GM18868 (cell line): ENCODE measurements around the gene MARK2.
A peak's percentile ranks its signal among the peaks of the same experiment; 100 is the strongest.

ENCODE experiments used
- ATAC-seq: cut with Tn5 transposase; IDR thresholded peaks from one replicate; pipeline ENCODE4 v1.9.1; 2021; ENCODE audit warnings: mild to moderate bottlenecking, moderate library complexity; ENCODE audit not compliant: unreplicated experiment

The MARK2 gene

DNA sequence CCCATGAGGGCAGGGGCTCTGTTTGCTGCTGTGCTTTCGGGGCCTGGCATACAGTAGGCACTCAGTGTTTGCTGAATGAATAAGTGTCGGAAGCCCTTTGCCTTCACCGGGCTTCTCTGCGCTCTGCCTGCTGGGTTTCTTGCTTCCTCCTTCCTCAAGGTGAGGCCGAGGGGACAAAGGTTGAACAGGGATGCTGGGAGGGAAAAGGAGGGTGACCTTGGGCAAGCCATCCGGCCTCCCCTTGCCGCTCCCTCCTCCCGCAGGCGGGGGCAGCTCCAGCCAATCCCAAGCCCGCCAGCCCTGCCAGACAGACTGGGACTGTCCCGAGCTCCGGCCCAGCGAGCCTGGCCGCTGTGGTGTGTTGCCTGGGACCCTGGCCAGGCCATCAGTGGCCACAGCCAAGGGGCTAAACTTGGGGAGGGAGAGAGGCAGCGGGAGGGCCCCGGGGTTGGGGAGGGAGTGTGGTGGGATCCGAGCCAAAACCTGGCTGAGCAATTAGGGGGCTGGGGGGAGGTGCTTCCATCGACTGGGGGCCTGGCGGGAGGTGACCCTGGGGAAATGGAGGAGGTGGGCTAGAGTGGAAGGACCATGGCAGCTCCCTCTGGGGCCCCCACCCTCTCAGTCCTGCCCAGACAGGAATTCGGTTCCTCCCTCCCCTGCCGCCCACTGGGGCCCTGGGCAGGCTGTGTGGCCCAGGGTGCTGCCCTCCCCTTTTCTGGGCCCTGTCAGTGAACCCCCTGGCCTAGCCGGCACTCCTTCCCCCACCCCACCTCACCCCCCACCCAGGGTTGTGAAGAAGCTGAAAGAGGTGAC lies 81.4 kb downstream of the MARK2 start:
- no peak for ATAC-seq

DNA sequence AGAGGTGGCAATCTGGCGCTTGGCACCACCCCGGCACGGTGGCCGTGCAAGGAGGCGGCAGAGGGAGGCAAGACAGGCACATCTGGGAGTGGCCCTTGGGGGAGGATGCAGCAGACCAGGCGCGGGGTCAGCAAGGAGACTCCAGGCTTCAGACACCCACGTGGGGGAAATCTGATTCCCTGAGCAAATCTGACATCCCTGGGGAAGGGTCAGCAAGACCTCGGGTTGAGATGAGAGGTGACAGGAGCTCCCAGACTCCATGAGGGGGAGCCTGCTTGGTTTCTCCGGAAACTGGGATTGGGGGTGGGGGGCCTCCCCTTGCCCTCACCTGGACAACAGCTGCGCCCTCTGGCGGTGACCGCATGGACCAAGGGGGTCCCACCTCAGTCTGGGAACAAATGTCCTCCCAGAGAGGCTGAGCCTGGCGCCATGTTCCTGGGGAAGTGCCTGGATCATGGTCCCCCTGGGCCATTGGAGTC lies 82.1 kb downstream of the MARK2 start:
- ATAC-seq: no peak

DNA sequence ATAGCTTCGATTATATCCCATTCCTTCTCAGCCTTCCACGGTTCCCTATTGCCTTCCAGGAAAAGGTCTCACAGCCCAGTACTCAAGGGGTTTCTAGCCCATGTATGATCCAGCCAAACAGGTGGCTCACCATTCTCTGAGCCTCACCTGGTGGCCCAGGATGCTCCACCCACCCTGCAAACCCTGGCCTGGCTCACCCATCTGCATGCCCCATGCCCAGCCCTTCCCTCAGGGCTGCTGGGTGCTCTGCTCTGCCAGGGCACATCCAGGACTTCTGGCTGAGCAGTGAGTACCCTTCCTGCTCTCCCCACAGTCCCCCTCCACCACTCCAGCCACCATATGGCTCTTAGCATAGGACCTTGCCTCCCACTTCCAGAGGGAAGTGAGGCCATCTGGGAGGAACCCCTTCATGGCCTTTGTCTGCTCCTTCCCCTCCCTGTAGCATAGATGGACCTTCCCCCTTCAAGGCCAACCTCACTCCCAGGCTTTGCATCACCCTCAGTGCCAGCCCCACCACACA lies 83.8 kb downstream of the MARK2 start:
- ATAC-seq: no peak

DNA sequence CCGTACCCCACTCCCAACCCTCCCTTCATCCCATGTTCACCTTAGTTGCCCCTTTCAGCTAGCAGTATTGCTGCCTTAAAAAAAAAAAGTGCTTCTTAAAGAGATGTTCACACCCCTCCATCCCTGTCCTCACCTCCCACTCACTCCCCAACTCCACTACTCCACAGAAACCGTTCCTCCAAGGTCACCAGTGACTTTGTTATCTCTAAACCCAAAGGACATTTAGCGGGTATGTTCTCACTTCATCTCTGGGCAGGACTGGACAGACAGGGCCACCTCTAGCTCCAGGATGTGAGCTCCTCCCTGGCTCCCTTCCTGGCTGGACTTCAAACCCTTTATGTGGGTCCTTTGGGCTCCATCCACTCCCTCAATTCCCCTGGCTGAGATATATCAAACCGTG lies 84.4 kb downstream of the MARK2 start:
- ATAC-seq: no peak

DNA sequence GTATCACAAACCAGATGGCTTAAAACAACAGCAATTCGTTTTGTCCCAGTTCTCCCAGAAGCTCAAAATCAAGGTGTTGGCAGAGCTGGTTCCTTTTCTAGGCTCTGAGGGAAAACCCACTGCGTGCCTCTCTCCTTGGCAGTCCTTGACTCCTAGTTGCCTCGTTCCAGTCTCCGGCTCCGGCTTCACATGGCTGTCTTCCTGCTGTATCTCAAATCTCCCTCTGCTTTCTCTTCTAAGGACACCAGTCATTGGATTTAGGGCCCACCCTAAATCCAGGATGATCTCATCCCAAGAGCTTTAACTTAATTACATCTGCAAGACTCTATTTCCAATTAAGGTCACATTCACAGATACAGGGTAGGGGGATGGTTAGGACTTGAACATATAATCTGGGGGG lies 90.7 kb downstream of the MARK2 start:
- ATAC-seq: no peak

DNA sequence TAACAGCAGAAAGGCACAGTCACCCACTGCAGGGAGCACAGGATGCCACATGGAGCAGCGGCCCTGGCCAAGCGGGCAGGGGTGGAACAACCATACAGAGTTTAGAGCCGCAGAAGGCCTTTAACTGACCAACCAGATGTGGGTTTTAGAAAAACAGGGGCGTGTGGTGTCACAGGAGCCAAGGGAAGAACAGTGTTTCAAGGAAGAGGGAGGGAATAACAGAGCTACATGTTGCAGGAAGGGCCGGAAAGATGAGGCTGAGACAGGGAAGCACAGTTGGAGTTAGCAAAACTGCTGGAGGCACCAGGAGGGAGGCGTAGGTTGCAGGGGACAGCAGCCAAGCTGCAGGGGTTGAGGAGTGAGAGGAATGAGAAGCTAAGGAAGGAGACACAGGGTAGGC lies 92.1 kb downstream of the MARK2 start:
- no peak for ATAC-seq

DNA sequence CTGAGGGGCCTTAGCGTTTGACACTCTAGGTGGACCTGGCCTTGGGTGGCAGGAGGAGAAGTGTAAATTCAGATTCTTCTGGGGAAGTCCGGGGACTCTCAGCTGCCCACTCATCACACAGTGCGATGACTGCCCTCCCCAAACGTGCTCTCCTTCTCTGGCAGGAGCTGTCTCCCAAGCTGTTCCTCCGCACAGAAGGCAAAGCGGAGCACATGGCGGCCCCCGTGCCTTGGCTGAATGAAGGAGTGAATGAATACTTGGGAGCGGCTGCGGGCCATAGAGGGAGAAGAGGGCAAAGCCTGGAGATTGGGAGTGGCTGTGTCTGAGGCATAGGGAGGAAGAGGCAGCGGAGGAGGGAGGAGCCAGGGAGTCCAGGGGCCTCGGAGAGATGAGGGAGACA lies 93.0 kb downstream of the MARK2 start:
- ATAC-seq: no peak

DNA sequence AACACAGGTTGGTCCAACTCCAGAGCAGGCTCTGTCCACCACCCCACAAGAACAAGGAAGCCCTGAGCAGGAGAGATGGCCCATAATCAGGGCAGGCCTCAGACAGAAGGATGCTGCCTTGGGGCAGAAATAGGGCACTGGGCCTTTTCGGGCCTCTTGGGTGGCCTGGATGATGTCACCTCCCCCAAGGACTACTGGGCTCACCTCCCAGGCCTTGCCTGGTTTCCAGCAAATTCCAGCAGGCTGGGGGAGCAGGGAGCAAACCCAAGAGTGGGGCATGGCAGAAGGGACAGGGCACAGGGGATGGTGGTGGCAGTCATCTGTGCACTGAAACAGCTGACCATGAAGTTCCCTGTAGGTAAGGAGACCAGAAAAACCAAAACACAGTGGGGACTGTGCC lies 94.5 kb downstream of the MARK2 start:
- no peak for ATAC-seq

DNA sequence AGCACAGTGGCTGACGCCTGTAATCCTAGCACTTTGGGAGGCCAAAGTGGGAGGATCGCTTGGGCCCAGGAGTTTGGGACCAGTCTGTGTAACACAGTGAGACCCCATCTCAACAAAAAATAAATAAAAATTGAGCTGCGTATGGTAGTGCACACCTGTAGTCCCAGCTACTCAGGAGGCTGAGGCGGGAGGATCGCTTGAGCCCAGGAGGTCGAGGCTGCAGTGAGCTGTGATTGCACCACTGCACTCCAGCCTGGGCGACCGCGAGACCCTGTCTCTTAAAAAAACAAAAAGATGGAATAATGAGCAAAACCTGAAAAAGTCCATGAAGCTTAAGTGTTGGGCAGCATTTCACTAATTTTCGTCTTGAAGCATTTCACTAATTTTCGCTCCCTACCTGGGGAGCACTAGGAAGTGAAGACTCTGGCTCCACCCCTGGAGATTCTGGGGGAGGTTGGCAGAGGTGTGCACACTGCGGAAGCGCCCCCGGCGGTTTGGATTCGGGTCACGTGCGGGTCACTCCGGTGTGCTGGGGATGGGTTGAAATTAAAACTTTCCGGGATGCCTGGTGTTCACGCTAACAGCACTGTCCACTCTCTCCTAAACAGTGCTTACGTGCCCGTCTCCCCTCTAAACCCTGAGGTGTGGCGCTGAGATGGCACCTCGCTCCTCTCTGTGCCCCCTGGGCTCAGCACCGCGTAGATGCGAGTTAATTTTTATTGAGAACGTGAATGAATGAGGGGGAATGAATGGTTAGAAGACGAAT lies 99.0 kb downstream of the MARK2 start:
- peak; percentile 16 for ATAC-seq

DNA sequence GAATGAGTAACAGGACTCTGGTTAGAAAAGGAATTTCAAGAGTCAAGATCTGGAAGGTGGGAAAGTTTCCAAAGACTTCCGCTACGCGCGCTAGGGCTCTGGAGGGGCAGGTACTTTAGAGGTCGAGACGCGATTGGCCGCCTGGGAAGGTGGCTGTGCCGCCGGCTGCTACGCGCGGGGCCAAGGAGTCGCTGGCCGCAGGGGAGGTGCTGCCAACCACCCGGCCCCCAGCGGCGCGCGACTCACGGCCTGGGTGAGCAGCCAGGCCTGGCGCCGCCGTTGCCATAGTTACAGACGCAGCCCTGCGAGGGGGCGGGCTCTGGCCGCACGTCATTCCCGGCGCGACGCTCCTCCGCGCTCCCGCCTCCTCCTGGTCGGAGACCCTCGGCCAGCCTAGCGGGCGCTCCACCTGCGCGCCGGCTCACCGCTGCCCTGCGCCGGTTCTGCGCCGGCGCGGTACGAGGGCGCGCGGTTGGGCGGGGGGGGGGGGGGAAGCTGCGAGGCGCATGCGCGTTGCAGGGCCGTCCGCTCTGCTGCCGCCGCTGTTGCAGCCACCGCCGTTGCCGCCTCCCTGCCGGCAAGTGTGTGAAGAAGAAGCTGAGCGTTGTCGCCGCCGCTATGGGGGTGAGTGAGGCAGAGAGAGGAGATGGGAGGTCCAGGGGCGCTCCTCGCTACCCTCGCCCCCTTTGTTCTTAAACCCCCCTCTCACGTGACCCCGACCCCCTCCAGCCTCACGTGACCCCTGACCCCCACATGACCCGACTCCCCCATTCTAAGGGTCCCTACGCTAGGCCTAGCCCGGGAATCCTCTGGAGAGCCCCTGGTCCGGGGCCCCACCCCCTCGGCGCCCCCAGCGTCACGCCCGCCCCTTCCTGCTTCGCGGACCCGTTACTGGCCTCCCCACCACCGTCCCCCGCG lies 99.8 kb downstream of the MARK2 start, which contains the start of gene NAA40:
NAA40 (plus strand) TSS at position 524 of the 918 bp plus-strand sequence; CDS start at position 619, 95 bp downstream.
- peak; percentile 88 for ATAC-seq

DNA sequence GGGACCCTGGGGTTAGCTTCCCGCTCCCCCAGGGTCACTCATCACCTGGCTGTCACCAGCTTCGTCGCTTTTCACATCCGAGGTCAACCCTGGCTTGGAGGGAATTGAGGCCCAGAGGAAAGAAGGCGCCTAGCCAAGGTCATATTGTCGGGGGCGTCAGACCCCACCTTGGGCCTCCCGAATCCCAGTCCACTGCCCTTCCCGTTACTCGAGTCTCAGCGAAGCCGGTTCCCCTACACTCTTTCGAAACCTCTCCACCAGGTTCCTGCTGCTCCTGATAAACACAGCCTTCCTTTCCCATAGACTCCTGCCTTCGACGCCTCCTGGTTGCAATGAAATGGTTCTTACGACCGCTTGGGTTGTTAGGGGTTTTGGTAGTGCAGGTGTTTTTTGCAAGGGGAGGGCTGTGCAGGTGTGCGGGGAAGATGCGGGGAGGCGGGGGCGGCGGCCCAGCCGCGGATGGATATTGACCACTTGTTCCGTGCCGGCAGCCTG lies 100.5 kb downstream of the MARK2 start:
- no peak for ATAC-seq

DNA sequence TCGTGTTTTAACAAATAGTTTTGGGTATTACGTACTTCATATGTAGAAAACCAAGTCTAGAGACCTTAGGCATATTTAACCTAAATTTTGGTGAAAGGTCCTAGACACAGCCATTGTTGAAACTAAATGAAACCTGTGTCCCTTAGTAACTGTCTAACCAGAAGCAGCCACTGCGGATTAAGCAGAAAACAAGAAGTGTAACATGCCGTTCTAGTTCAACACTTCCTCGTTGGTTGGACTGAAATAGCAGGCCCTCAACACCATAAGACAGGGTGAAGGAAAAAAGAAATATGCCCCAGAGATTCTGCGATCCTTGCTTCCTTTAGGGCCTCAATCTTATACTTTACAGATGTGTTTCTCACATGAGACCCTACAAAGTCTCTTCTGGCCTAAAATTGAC lies 101.9 kb downstream of the MARK2 start:
- ATAC-seq: no peak

DNA sequence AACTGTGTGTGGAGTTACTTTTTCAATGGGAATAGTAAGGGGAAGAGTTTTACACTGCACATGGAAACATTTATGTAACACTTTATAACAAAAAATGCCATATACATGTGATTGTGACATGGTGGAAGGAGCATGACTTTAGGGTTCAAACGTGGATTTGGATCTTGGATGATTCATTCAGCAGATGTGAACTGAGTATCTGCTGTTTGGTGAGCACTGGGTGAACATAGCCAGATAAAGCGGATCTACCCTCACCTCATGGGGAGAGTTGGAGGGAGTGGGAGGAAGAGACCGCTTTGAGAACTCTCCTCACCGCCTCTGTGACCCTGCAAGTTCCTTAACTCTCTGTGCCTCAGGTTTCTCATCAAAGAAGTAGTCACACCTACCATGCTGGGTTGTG lies 103.0 kb downstream of the MARK2 start:
- no peak for ATAC-seq

DNA sequence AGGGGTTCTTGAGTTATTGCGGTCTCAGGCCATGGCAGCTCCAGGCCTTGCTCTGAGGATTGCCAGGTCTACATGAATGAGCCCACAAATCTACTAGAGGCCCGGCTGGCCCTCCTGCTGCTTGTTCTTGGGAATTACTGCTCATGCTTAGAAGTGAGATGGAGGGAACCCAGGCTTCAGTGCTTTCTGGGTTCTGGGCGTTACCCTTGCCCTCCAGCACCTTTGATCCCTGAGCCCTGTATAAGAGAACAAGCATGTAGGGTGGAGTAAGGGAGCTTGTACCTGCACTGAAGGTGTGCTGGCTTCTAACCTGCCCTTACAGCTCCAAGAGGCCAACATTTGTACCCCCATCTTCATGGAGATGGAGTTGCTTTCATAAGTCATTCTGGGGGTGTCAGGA lies 103.9 kb downstream of the MARK2 start:
- ATAC-seq: no peak

DNA sequence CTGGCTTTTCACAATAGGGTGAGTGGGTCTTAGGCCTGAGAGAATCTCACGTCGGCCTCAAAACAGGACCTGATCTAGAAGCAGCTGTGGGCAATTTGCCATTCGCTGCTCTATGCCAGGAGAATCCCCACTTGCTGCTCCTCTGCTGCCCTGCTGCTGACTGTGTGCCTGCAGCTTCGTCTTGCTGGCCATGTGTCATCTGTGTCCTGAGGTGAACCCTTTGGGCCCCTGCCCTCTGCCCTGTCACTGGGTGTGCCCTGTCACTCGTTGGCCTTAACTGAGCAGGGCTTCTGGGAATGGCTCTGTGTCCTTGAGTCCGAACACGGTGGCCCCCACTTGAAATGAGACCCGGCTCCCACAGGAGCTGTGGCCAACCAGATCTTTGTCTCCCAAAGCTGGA lies 106.1 kb downstream of the MARK2 start:
- ATAC-seq: no peak

DNA sequence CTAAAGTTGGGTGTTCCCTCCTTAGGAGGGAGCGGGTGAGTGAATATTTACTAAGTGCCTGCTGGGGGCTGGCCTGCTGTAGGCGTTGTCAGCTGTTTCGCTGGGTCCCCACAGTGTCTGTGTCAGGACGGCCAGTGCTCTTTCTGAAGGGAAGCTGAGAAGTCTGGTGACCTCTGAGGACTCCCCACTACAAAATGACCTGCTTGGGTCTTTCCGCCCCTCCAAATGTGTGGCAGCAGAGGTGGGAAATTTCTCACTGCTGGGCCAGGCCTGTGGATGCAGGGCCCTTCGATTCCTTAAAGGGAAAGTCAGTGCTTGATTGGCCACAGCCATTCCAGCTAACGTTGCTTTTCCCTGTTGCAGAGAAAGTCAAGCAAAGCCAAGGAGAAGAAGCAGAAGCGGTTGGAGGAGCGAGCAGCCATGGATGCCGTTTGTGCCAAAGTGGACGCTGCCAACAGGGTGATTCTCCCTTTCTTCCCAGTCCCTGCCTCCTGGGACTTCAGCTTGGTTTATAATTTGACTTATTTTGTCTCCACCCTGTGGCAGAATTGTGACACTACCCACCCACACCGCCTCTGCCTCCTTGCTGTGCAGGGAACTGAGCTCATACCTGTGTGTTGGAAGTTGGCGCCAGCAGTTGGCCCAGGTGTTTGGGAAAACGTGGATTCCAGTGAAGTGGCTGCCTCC lies 106.7 kb downstream of the MARK2 start:
- no peak for ATAC-seq

DNA sequence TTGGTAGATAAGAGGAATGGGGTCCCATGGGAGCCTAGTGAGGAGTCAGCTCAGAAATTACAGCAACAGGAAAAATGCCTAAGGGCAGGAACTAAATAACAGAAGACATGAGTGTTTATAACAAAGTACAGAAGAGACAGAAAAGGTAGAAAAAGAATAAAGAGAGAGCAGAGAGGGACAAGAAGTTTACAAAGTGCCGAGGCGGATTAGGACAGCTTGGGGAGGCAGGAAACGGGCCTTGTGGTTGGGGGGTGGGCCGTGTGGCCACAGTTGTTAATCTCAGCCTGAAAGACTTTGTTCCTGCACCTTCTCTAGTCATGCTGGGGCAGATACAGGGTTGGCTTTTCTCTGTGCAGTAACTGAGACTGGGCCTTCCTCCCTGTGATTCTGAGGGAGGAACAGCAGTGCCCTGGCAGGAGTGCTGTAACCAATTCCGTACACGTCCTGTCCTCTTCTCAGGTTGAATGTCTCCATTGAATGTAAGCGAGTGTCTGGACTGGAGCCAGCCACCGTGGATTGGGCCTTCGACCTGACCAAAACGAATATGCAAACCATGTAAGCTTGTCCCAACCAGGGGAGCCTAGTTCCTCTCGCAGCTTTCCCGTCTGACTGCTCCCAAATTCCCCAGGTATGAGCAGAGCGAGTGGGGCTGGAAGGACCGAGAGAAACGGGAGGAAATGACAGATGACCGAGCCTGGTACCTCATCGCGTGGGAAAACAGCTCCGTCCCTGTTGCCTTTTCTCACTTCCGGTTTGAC lies 113.0 kb downstream of the MARK2 start:
- no peak for ATAC-seq

DNA sequence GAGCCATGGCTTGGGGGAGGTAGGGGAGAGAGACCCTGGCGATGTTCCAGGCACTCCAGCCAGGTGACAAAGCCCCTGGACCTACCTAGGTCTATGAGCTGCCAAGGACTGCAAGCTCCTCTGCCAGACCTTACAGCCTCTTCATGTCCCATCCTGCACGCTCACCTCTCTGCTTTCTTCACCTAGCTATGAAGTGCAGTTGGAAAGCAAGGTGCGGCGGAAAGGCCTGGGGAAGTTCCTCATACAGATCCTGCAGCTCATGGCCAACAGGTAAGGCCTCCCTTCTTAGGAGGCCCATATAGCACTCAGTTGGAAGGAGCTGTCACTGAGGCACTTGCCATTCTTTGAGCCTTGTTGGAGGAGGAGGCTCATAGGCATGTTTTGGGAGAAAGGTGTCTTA lies 113.7 kb downstream of the MARK2 start:
- ATAC-seq: no peak

DNA sequence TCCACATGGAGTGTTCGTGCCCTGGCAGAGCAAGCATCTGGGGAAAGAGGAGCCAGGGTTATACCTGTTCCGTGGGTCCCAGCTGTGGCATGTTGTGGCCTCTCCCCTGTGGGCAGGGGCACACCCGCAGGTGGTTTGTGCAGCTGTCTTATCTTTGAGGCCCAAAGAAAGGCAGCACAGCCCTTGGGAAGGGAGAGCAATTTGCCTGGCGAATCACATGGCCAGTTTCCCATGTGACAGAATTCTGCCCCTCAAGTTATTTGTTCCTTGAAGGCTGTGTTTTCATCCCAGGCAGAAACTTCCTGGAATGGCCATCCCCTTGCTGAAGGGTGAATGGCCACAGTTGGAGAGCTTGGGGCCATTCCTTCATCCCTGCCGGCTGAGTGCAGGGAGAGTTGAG lies 119.1 kb downstream of the MARK2 start:
- no peak for ATAC-seq
